ENCODE data around the gene ATP1B2. TPM values are rescaled to one million over a fixed set of nuclear protein-coding genes. Genes with fewer than 3 reads are reported as not detected.
A peak's percentile ranks its signal among the peaks of the same experiment; 100 is the strongest.

Gene ATP1B2
- total and polyA plus RNA-seq, 2 of the 8 experiments (the other 6 are each of a cell fraction or from before 2014, with no cell fraction given), result 9.1 to 21.0 TPM

DNA sequence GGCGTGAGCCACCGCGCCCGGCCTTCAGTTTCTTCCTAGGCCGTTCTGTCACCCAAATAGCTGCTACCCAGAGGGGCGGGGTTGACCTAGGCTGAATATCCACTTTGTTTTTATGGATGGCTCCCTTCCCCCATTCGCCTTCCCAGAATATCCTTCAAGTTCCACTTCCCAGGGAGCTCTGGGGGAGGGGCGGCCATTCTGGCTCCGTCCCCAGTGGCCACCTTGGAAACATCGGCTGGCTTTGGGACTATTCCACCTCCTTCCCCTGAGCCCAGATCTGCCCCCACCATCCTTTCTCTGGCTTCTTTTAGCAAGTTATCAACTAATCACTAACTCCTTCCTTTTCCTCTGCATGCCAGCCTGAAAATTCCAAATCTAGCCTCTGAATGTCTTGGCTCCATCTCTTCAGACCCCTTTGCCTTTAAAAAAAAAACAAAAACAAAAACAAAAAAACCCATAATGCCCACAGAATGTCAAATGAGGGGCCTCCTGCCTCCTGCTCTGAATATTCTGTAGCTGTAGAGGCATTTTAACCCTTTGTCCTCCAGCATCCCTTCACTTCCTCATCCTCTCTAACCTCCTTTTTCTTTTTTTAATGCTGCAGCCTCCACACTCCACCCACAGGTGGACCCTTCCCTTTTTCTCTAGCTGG lies 6.4 kb downstream of the ATP1B2 start (continued):
- TF ChIP-seq EP300 (IDR thresholded peaks at IDR 0.05; ENCODE audit: borderline replicate concordance in 1 of 2, low read depth in 2 of 2, low read length in 2 of 2) (0 out of 3 replicates have a peak, but pooled peaks of 1 of the 2 experiments have one; percentile 67), NRF1 (IDR thresholded peaks at IDR 0.05; ENCODE audit: low read depth, low read length) (no peak), SIN3A (conservative IDR thresholded peaks at IDR 0.05 in 1 of 2, IDR thresholded peaks at IDR 0.05 in 1 of 2; ENCODE audit: low read depth in 1 of 2, low read length in 2 of 2) (peak; percentile 77 to 84; a peak in 3 of 4 replicates), TAF1 (IDR thresholded peaks at IDR 0.05; ENCODE audit: low read depth, low read length) (no peak), BCL11A (IDR thresholded peaks at IDR 0.05; ENCODE audit: low read depth in 2 of 2, low read length in 2 of 2) (no peak), GTF2F1 (IDR thresholded peaks at IDR 0.05; ENCODE audit: borderline replicate concordance, low read depth, low read length) (peak; percentile 57; the same call in 1 of the 2 replicates), KDM1A (IDR thresholded peaks at IDR 0.05; ENCODE audit: borderline replicate concordance, low read length) (0 out of 2 replicates have a peak, but pooled peaks have one; percentile 12), SIRT6 (IDR thresholded peaks at IDR 0.05; ENCODE audit: low read length) (no peak), RFX5 (IDR thresholded peaks at IDR 0.05; ENCODE audit: borderline replicate concordance, low read depth, low read length) (no peak), BRCA1 (IDR thresholded peaks at IDR 0.05; ENCODE audit: low read depth, low read length) (no peak), ASH2L (IDR thresholded peaks at IDR 0.05; ENCODE audit: low read length) (peak; percentile 99), RXRA (IDR thresholded peaks at IDR 0.05; ENCODE audit: insufficient read depth, low read depth, low read length) (no peak), CREB1 (IDR thresholded peaks at IDR 0.05) (no peak), SRF (IDR thresholded peaks at IDR 0.05; ENCODE audit: low read depth, low read length) (no peak), TEAD4 (IDR thresholded peaks at IDR 0.05; ENCODE audit: low read depth, low read length) (no peak), HDAC2 (IDR thresholded peaks at IDR 0.05; ENCODE audit: borderline replicate concordance in 1 of 2, low read depth in 2 of 2, low read length in 2 of 2) (peak in 1 of 2 experiments; percentile 67; a peak in 1 of 4 replicates), SUZ12 (IDR thresholded peaks at IDR 0.05; ENCODE audit: low read length) (no peak), POLR2AphosphoS5 (IDR thresholded peaks at IDR 0.05; ENCODE audit: low read depth, low read length) (peak; percentile 43; the same call in 1 of the 2 replicates), CEBPB (IDR thresholded peaks at IDR 0.05; ENCODE audit: low read depth, low read length) (no peak)
- TF ChIP-seq, protein P1, sequence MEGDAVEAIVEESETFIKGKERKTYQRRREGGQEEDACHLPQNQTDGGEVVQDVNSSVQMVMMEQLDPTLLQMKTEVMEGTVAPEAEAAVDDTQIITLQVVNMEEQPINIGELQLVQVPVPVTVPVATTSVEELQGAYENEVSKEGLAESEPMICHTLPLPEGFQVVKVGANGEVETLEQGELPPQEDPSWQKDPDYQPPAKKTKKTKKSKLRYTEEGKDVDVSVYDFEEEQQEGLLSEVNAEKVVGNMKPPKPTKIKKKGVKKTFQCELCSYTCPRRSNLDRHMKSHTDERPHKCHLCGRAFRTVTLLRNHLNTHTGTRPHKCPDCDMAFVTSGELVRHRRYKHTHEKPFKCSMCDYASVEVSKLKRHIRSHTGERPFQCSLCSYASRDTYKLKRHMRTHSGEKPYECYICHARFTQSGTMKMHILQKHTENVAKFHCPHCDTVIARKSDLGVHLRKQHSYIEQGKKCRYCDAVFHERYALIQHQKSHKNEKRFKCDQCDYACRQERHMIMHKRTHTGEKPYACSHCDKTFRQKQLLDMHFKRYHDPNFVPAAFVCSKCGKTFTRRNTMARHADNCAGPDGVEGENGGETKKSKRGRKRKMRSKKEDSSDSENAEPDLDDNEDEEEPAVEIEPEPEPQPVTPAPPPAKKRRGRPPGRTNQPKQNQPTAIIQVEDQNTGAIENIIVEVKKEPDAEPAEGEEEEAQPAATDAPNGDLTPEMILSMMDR (IDR thresholded peaks at IDR 0.05; ENCODE audit: control extremely low read depth in 1 of 3, insufficient read depth in 1 of 3, low read depth in 1 of 3, low read length in 3 of 3), result peak in 2 of 3 experiments; percentile 9 to 29; a peak in 2 of 4 replicates
- TF ChIP-seq, protein P2, sequence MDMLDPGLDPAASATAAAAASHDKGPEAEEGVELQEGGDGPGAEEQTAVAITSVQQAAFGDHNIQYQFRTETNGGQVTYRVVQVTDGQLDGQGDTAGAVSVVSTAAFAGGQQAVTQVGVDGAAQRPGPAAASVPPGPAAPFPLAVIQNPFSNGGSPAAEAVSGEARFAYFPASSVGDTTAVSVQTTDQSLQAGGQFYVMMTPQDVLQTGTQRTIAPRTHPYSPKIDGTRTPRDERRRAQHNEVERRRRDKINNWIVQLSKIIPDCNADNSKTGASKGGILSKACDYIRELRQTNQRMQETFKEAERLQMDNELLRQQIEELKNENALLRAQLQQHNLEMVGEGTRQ (IDR thresholded peaks at IDR 0.05; ENCODE audit: low read length), result no peak

Data from H1 (cell line).